Measurements from ENCODE around the gene P2RX7.
"Not testable (repeated sequence)": the region's sequence is repeated elsewhere in the genome, so short reads cannot be mapped to it uniquely, and the experiment has no call there.

Gene P2RX7

DNA sequence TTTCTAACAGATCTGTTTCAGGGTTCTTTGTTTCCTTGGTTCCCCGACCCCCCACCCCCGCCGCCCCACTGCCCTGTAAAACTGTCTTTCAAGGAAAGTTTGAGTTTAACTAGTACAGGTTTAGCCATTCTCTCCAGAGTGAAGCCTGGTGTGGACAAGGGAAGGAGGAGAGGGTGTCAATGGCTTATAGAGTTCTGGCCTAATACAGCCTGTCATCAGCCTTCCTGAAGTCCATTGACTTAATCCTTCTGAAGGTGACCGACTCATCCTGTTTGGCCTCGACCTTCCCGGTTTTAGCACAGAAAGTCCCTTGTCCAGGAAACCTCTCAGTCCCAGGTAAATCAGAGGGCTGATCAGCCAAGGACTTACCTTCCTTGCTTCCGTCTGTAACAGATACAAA, 66.3 kb downstream of the P2RX7 start:
- Histone ChIP-seq H3K9ac (ENCODE audit: low read length) (no peak overlapping the region), H3K27me3 (replicated peaks; ENCODE audit: control insufficient read depth, insufficient read depth, low read length) (no peaks in the 10 kb centered on the region), H3K36me3 (ENCODE audit: control insufficient read depth, insufficient read depth, low read length, severe bottlenecking) (no peaks in the 10 kb centered on the region), H3K4me1 (ENCODE audit: control insufficient read depth, insufficient read depth, low read length) (no peaks in the 10 kb centered on the region), H3K4me3 (ENCODE audit: low read length) (no peak overlapping the region), H3K9me3 (ENCODE audit: control insufficient read depth, low read length) (no peaks in the 10 kb centered on the region)
- no peak for DNase-seq (ENCODE audit: low read depth)

DNA sequence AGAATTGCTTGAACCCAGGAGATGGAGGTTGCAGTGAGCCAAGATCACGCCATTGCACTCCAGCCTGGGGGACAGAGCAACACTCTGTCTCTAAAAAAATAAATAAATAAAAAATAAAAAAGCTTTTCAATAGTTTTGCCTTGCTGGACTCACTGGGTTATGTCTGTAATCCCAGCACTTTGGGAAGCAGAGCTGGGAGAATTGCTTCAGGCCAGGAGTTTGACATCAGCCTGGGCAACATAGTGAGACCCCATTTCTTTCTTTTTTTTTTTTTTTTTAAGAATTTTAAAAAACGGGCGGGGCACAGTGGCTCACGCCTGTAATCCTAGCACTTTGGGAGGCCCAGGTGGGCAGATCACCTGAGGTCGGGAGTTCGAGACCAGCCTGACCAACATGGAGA, 68.5 kb downstream of the P2RX7 start:
- not testable (repeated sequence) for H3K9me3 ChIP-seq (ENCODE audit: control insufficient read depth, low read length); H3K4me3 ChIP-seq (ENCODE audit: low read length); H3K4me1 ChIP-seq (ENCODE audit: control insufficient read depth, insufficient read depth, low read length); H3K36me3 ChIP-seq (ENCODE audit: control insufficient read depth, insufficient read depth, low read length, severe bottlenecking); H3K27me3 ChIP-seq (replicated peaks; ENCODE audit: control insufficient read depth, insufficient read depth, low read length); H3K9ac ChIP-seq (ENCODE audit: low read length); DNase-seq (ENCODE audit: low read depth)

DNA sequence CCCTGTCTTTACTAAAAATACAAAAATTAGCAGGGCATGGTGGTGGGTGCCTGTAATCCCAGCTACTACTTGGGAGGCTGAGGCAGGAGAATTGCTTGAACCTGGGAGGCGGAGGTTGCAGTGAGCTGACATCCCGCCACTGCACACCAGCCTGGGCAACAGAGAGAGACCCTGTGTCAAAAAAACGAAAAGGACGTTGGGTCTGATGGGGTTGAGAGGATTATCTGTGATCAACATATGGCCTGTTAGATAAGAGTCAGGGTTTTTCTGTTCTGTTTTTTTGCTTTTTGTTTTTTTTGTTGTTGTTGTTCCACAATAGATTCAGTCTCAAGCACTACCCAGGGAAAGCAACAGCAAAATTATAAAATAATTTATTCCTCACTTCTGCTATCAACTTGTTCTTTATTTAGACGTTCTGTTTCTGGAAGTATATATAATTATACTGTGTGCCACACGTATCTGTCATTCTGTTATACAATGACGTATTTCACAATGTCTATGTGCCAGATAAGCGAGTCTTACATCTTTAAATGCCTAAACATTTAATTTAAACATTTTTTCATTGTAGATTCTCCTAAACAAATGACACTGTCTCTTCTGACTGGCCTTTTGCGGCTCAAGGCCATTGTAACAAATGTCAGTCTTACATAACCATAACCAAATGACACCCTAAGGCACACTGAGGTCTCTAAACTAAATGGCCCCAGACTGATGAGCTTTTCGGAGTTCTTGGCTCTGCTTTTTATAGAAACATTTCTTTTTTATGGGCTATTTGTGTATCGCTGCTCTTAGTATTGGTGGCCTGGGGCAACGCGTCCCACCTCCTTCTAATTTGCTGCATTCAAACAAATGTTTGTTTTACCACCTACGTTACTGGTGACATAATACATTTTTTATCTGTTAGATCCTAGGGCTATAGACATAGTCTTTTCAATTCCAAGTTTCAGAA, 70.0 kb downstream of the P2RX7 start:
- DNase-seq (ENCODE audit: low read depth), result no peak
- Histone ChIP-seq H3K27me3 (replicated peaks; ENCODE audit: control insufficient read depth, insufficient read depth, low read length) (no peaks in the 10 kb centered on the region), H3K9me3 (ENCODE audit: control insufficient read depth, low read length) (no peaks in the 10 kb centered on the region), H3K36me3 (ENCODE audit: control insufficient read depth, insufficient read depth, low read length, severe bottlenecking) (no peaks in the 10 kb centered on the region), H3K4me3 (ENCODE audit: low read length) (no peak overlapping the region), H3K4me1 (ENCODE audit: control insufficient read depth, insufficient read depth, low read length) (no peaks in the 10 kb centered on the region), H3K9ac (ENCODE audit: low read length) (no peak overlapping the region)

DNA sequence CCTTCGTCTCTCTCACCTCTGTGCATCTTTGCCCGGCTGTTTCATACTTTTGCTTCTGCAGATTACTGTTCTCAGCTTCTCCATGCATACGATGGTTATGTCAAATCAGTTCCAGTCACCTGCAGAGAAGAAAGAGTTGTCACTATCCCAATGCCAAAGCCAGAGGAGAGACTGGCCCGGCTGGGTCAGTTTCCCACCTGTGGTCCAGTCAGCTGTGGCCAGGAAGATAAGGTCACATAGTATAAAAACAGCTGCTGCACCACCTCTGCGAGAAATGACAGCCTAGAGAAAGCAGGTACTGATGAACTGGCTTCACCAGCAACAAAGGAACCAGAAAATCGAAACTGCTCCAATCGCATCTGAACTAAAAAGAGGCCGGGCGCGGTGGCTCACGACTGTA, 70.8 kb downstream of the P2RX7 start:
- Histone ChIP-seq H3K27me3 (replicated peaks; ENCODE audit: control insufficient read depth, insufficient read depth, low read length) (no peaks in the 10 kb centered on the region), H3K9ac (ENCODE audit: low read length) (no peak overlapping the region), H3K4me3 (ENCODE audit: low read length) (no peak overlapping the region), H3K36me3 (ENCODE audit: control insufficient read depth, insufficient read depth, low read length, severe bottlenecking) (no peaks in the 10 kb centered on the region), H3K9me3 (ENCODE audit: control insufficient read depth, low read length) (no peaks in the 10 kb centered on the region), H3K4me1 (ENCODE audit: control insufficient read depth, insufficient read depth, low read length) (no peaks in the 10 kb centered on the region)
- DNase-seq (ENCODE audit: low read depth), result no peak

DNA sequence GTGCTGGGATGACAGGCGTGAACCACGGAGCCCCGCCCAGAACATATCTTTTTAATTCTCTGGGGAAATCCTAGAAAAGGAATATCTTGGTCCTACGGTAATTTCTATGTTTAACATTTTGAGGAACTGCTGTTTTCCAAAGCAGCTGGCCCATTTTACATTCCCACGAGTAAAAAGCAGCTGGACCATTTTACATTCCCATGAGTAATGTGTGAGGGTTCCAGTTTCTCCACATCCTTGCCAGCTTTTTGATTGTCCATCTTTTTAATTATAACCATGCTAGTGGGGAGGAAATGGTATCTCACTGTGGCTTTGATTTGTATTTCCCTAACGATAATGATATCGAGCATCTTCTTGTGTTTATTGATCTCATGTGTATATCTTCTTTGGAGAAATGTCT, 72.8 kb downstream of the P2RX7 start:
- H3K4me1 ChIP-seq (ENCODE audit: control insufficient read depth, insufficient read depth, low read length), result peaks cover 2% of the 10 kb centered on the region
- DNase-seq (ENCODE audit: low read depth), result no peak

DNA sequence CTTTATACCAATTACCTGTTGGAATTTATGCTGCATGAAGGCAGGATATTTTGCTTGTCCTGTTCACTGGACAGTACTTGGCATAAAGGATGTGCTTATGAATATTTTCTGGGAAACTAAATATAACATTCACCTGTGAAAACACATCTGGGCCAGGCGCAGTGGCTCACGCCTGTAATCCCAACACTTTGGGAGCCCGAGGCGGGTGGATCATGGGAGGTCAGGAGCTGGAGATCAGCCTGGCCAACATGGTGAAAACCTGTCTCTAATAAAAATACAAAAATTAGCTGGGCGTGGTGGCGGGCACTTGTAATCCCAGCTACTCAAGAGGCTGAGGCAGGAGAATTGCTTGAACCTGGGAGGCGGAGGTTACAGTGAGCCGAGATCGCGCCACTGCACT, 75.9 kb downstream of the P2RX7 start:
- not testable (repeated sequence) for DNase-seq (ENCODE audit: low read depth); H3K9ac ChIP-seq (ENCODE audit: low read length); H3K27me3 ChIP-seq (replicated peaks; ENCODE audit: control insufficient read depth, insufficient read depth, low read length); H3K36me3 ChIP-seq (ENCODE audit: control insufficient read depth, insufficient read depth, low read length, severe bottlenecking); H3K4me3 ChIP-seq (ENCODE audit: low read length); H3K9me3 ChIP-seq (ENCODE audit: control insufficient read depth, low read length); H3K4me1 ChIP-seq (ENCODE audit: control insufficient read depth, insufficient read depth, low read length)

More for the DNA sequence above, 72.8 kb downstream of the P2RX7 start:
- Histone ChIP-seq H3K9me3 (ENCODE audit: control insufficient read depth, low read length) (no peaks in the 10 kb centered on the region), H3K27me3 (replicated peaks; ENCODE audit: control insufficient read depth, insufficient read depth, low read length) (no peaks in the 10 kb centered on the region), H3K36me3 (ENCODE audit: control insufficient read depth, insufficient read depth, low read length, severe bottlenecking) (no peaks in the 10 kb centered on the region), H3K9ac (ENCODE audit: low read length) (no peak overlapping the region), H3K4me3 (ENCODE audit: low read length) (no peak overlapping the region)

DNA sequence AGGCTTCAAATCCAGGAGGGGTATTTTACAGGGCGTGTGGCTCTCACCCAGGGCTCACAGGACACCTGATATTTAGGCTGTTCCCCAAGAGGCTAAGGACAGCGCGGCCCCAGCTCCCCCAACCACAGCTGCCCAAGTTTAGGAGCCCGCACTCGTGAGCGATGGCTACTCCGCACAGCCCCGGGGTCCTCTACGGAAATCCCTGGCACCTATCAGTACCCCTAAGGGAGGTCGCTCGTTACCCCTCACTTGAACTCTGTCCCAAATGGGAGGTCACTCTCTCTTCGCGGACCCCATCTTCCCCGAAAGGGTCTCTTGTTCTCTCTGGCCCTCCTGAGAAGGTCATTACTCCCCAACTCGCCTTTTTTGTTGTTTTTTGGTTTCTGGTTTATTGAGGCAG, 76.5 kb downstream of the P2RX7 start:
- Histone ChIP-seq H3K4me3 (ENCODE audit: low read length) (peak overlapping the region; percentile 88), H3K27me3 (replicated peaks; ENCODE audit: control insufficient read depth, insufficient read depth, low read length) (no peaks in the 10 kb centered on the region), H3K9me3 (ENCODE audit: control insufficient read depth, low read length) (no peaks in the 10 kb centered on the region), H3K36me3 (ENCODE audit: control insufficient read depth, insufficient read depth, low read length, severe bottlenecking) (no peaks in the 10 kb centered on the region), H3K4me1 (ENCODE audit: control insufficient read depth, insufficient read depth, low read length) (peaks cover 12% of the 10 kb centered on the region), H3K9ac (ENCODE audit: low read length) (no peak overlapping the region)
- DNase-seq (ENCODE audit: low read depth), result no peak

DNA sequence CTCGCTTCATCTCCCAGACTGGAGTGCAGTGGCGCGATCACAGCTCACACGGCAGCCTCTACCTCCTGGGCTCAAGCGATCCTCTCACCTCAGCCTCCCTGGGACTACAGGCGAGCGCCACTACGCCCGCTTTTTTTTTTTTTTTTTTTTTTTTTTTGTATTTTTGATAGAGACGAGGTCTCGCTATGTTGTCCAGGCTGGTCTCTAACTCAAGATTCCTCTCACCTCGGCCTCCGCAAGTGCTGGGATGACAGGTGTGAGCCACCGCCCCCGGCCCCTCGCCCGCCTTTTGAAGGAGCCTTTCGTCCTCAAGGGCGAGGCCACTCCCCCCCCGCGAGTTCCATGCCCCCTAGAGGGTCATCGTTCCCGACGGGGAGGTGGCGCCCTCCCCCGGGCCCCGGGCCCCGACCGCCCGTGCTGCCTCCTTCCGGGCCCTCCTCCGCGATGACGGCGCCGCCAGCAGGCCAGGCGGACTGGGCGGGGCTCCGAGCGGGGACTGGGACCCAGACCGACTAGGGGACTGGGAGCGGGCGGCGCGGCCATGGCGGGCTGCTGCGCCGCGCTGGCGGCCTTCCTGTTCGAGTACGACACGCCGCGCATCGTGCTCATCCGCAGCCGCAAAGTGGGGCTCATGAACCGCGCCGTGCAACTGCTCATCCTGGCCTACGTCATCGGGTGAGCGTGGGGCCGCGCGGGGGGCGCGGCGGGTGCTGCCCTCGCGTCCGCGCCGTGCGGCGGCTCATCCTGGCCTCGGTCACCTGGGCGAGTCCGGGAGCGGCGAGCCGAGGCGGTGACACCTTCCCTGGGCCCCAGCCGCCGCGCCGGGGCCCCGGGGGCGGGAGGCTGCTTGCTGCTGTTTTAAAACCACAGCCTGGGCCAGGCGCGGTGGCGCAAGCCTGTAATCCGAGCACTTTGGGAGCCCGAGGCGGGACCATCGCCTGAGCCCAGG, 77.2 kb downstream of the P2RX7 start, which contains the start of gene P2RX4:
Gene P2RX4, plus strand, starts transcription at position 506 of the 949 bp plus-strand sequence. Its CDS starts 36 bp downstream, at position 542.
- peak; percentile 84 for DNase-seq (ENCODE audit: low read depth)
- Histone ChIP-seq H3K4me3 (ENCODE audit: low read length) (peak within 1 kb of the TSS; percentile 88), H3K36me3 (ENCODE audit: control insufficient read depth, insufficient read depth, low read length, severe bottlenecking) (no peaks in the 10 kb centered on the region), H3K9ac (ENCODE audit: low read length) (peak within 1 kb of the TSS; percentile 91), H3K27me3 (replicated peaks; ENCODE audit: control insufficient read depth, insufficient read depth, low read length) (no peaks in the 10 kb centered on the region), H3K4me1 (ENCODE audit: control insufficient read depth, insufficient read depth, low read length) (peaks cover 18% of the 10 kb centered on the region), H3K9me3 (ENCODE audit: control insufficient read depth, low read length) (no peaks in the 10 kb centered on the region)

DNA sequence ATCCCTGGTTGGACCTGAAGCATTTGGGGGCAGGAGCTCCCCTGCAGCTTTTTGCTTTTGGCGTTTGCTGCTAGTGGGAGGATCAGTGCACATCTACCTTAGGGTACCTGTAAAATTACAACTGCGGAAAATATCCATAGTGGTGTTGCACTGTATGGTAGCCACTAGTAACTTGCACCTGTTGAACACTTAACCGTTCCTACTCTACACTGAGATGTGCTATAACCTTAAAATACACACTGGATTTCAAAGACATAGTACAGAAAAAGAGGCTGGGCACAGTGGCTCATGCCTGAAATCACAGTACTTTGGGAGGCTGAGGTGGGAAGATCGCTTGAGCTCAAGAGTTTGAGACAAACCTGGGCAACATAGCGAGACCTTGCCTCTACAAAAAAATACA, 80.2 kb downstream of the P2RX7 start:
- DNase-seq (ENCODE audit: low read depth), result no peak
- Histone ChIP-seq H3K36me3 (ENCODE audit: control insufficient read depth, insufficient read depth, low read length, severe bottlenecking) (no peaks in the 10 kb centered on the region), H3K9ac (ENCODE audit: low read length) (no peak overlapping the region), H3K4me1 (ENCODE audit: control insufficient read depth, insufficient read depth, low read length) (peaks cover 28% of the 10 kb centered on the region), H3K4me3 (ENCODE audit: low read length) (no peak overlapping the region), H3K27me3 (replicated peaks; ENCODE audit: control insufficient read depth, insufficient read depth, low read length) (no peaks in the 10 kb centered on the region), H3K9me3 (ENCODE audit: control insufficient read depth, low read length) (no peaks in the 10 kb centered on the region)

DNA sequence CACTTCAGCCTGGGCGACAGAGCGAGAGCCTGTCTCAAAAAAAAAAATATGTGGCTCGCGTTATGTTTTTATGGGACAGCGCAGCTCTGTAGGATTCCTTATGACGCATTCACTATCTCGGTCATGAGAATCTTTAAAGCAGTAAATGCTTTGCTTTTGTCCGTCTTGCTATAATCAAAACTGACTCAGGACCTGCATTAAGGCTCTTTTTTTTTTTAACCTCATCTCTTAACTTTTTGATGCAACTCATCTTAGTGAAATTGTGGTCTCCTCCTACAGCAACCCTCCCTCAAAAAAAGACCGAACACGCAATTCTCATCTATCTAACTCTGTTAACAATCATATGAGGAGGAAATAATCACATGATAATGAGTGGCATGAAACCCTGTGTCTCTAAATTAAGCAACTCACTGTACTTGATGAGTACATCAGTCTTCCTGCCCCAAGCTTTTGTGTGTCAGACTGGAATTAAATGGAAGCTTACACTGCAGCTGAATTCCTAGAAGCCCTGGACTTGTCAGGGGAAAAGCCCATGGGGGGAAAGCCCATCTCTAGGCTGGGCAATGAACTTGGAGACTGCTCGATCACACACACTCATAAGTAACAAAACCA, 81.6 kb downstream of the P2RX7 start:
- Histone ChIP-seq H3K27me3 (replicated peaks; ENCODE audit: control insufficient read depth, insufficient read depth, low read length) (no peaks in the 10 kb centered on the region), H3K36me3 (ENCODE audit: control insufficient read depth, insufficient read depth, low read length, severe bottlenecking) (no peaks in the 10 kb centered on the region), H3K4me3 (ENCODE audit: low read length) (peak overlapping the region; percentile 19), H3K9ac (ENCODE audit: low read length) (no peak overlapping the region), H3K4me1 (ENCODE audit: control insufficient read depth, insufficient read depth, low read length) (peaks cover 28% of the 10 kb centered on the region), H3K9me3 (ENCODE audit: control insufficient read depth, low read length) (no peaks in the 10 kb centered on the region)
- DNase-seq (ENCODE audit: low read depth), result peak; percentile 32
